Progenitor cell of endocrine pancreas (in vitro differentiated cells): Measurements from ENCODE around the gene SLC6A13. TPM values are rescaled to one million over a fixed set of nuclear protein-coding genes. Genes with fewer than 3 reads are reported as not detected.

Source experiments
- DNase-seq: peaks from one replicate; pipeline ENCODE4 v3.0.0; 2021; ENCODE audit warnings: low spot score; ENCODE audit not compliant: unreplicated experiment
- H3K27ac Mint-ChIP-seq: 2 replicates; pipeline ENCODE4 v1.8.0; 2021; ENCODE audit warnings: mild to moderate bottlenecking, moderate library complexity, mixed read lengths
- H3K27me3 Mint-ChIP-seq: 2 replicates; pipeline ENCODE4 v1.8.0; 2021; ENCODE audit warnings: mixed read lengths
- H3K36me3 Mint-ChIP-seq: 2 replicates; pipeline ENCODE4 v1.8.0; 2022; ENCODE audit warnings: mixed read lengths; ENCODE audit not compliant: insufficient read depth
- H3K4me1 Mint-ChIP-seq: 2 replicates; pipeline ENCODE4 v1.8.0; 2021; ENCODE audit warnings: low read depth, mixed read lengths
- H3K4me3 Mint-ChIP-seq: 2 replicates; pipeline ENCODE4 v1.8.0; 2021; ENCODE audit warnings: low read depth, mild to moderate bottlenecking, moderate library complexity, mixed read lengths
- H3K9me3 Mint-ChIP-seq: 2 replicates; pipeline ENCODE4 v1.8.0; 2021; ENCODE audit warnings: low read depth, mixed read lengths
- total RNA-seq: library from RNA; stranded (reverse); gene quantifications from 2 replicates; pipeline ENCODE4 v1.2.1, GENCODE V29; 2021
- TF ChIP-seq, protein P1 (sequence below): fragments of 200-600 bp; sonication (generic); IDR thresholded peaks from one replicate; pipeline ENCODE4 v1.5.0; 2021; ENCODE audit warnings: antibody characterized with exemption, mild to moderate bottlenecking; ENCODE audit not compliant: unreplicated experiment

The SLC6A13 gene
- total RNA-seq, 1 donor from 2014 or later = 0.60 TPM

GRCh38 chr12:211142-211465, 51.5 kb downstream of the SLC6A13 start:
- Mint-ChIP-seq H3K27me3 (peaks cover 43% of the 10 kb centered on the region), H3K9me3 (no peaks in the 10 kb centered on the region), H3K4me3 (no peak overlapping the region), H3K27ac (peak overlapping the region; percentile 88), H3K36me3 (no peaks in the 10 kb centered on the region), H3K4me1 (peaks cover 48% of the 10 kb centered on the region)
- DNase-seq = no peak
- TF ChIP-seq, protein P1, sequence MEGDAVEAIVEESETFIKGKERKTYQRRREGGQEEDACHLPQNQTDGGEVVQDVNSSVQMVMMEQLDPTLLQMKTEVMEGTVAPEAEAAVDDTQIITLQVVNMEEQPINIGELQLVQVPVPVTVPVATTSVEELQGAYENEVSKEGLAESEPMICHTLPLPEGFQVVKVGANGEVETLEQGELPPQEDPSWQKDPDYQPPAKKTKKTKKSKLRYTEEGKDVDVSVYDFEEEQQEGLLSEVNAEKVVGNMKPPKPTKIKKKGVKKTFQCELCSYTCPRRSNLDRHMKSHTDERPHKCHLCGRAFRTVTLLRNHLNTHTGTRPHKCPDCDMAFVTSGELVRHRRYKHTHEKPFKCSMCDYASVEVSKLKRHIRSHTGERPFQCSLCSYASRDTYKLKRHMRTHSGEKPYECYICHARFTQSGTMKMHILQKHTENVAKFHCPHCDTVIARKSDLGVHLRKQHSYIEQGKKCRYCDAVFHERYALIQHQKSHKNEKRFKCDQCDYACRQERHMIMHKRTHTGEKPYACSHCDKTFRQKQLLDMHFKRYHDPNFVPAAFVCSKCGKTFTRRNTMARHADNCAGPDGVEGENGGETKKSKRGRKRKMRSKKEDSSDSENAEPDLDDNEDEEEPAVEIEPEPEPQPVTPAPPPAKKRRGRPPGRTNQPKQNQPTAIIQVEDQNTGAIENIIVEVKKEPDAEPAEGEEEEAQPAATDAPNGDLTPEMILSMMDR = no peak

DNA sequence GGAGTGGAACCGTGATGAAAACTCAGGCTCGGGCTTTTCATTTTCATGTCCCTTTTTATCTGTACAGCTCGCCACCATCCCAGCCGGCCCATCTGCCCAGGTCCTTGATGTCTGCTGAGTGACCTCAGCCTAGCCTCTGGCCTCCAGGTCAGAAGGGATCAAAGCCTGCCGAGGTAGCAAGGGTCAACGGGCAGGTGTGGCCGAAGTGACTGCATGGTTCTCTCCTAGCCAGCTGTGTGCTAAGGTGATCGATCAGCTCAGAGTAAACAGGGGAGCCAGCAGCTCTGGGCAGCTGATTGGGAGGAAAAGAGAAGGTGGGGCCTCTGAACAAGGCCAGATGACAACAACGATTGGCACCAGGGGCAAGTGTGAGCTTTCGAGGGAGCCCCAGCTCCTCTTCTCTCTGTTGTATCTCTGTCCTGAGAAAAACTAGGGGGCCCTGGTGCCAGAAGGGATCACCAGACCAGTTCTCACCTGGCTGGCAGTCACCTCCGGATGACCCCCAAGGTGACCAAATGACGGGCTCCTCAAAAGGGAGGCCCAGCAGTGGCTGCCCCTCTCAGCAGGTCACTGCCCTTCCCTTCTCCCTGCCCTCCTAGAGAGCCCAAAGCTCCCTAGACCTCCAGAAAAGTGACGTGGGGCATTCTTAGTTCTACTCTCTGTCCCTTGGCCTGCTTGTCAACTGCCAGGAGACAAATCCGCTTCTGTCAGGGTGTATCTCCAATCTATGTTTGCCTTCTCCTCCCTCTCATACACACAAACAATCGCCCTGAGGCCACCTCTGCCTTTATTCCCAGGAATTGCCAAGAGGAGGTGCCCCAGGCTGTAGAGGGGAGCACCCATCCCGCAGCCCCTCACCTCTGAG, 52.1 kb downstream of the SLC6A13 start:
- Mint-ChIP-seq H3K27me3 (peaks cover 46% of the 10 kb centered on the region), H3K36me3 (no peaks in the 10 kb centered on the region), H3K4me1 (peaks cover 48% of the 10 kb centered on the region), H3K27ac (peak overlapping the region; percentile 88), H3K9me3 (no peaks in the 10 kb centered on the region), H3K4me3 (no peak overlapping the region)
- peak; percentile 66 for DNase-seq
- TF ChIP-seq, protein P1 = no peak

GRCh38 chr12:209851-210250, 52.8 kb downstream of the SLC6A13 start:
- no peaks in the 10 kb centered on the region for H3K9me3 Mint-ChIP-seq
- TF ChIP-seq, protein P1 = no peak
- H3K4me3 Mint-ChIP-seq = no peak overlapping the region
- peaks cover 48% of the 10 kb centered on the region for H3K4me1 Mint-ChIP-seq
- DNase-seq = no peak
- H3K27me3 Mint-ChIP-seq = peaks cover 47% of the 10 kb centered on the region
- no peak overlapping the region for H3K27ac Mint-ChIP-seq
- H3K36me3 Mint-ChIP-seq = no peaks in the 10 kb centered on the region

DNA sequence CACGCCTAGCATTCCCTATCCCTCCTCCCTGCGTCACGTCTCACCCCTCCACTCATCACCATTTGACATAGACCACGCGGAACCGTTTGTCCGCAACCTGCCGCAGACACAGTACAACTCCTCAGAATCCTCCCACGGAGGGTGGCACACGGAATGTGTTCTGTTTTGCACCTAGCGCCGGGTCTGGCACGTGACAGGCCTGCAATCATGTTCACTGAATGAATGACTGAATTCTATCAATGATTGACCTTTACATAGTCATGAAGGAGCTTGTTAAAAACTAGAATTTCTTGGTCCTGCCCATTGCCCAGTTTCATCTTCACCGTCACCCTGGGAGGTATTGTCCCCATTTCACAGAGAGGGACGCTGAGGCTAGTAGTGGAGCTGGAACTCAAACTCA, 53.4 kb downstream of the SLC6A13 start:
- Mint-ChIP-seq H3K4me1 (peaks cover 48% of the 10 kb centered on the region), H3K4me3 (no peak overlapping the region), H3K36me3 (no peaks in the 10 kb centered on the region), H3K27me3 (peaks cover 46% of the 10 kb centered on the region), H3K9me3 (no peaks in the 10 kb centered on the region), H3K27ac (no peak overlapping the region)
- TF ChIP-seq, protein P1 = no peak
- no peak for DNase-seq

GRCh38 chr12:208813-209212, 53.8 kb downstream of the SLC6A13 start:
- Mint-ChIP-seq H3K4me1 (peaks cover 45% of the 10 kb centered on the region), H3K4me3 (no peak overlapping the region), H3K9me3 (no peaks in the 10 kb centered on the region), H3K36me3 (no peaks in the 10 kb centered on the region), H3K27me3 (peaks cover 45% of the 10 kb centered on the region), H3K27ac (no peak overlapping the region)
- TF ChIP-seq, protein P1 = no peak
- DNase-seq = no peak
